Transverse colon (tissue), 4 donors: Measurements from ENCODE around the gene TRPM4.

Source experiments
- CTCF ChIP-seq, 5 experiments: fragments of 200-600 bp in 3 of 5; fragments of 450-650 bp in 2 of 5; sonication (generic) in 3 of 5; IDR thresholded peaks; 1 replicate in 2 of 5; 2 replicates in 3 of 5; pipeline ENCODE4 v1.5.1; 2016 to 2017; ENCODE audit warnings: antibody characterized with exemption in 5 of 5, inconsistent platforms in 3 of 5, mild to moderate bottlenecking in 2 of 5, moderate library complexity in 1 of 5
- POLR2A ChIP-seq: fragments of 450-650 bp; IDR thresholded peaks from one replicate; pipeline ENCODE4 v1.6.1; 2016; ENCODE audit warnings: antibody characterized with exemption, mild to moderate bottlenecking, moderate library complexity
- POLR2AphosphoS5 ChIP-seq, 3 donors: sonication (generic); formaldehyde crosslinking; IDR thresholded peaks; one replicate each; pipeline ENCODE4 v1.6.1; 2016; ENCODE audit warnings: antibody characterized with exemption in 3 of 3

DNA sequence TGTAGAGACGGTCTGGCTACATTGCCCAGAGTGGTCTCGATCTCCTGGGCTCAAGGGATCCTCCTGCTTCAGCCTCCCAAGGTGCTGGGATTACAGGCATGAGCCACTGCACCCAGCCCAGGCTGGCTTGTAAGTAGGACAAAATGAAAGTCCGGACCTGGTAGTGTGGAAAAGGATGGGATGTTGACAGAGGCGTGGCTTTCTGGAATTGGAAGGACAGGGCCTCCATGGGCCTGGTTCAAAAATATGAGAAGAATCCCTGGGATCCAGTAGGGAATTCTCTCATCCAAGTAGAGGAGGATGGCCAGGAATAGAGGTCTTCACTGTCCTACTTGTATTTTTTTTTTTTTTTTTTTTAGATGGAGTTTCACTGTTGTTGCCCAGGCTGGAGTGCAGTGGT is 64.9 kb downstream of the TRPM4 start:
- TF ChIP-seq CTCF (IDR thresholded peaks at IDR 0.05): no peak
- no peak for TF ChIP-seq POLR2A
- TF ChIP-seq POLR2AphosphoS5 (IDR thresholded peaks at IDR 0.05): no peak
